ENCODE measurements around the gene CHD9. TPM values are rescaled to one million over a fixed set of nuclear protein-coding genes. Genes with fewer than 3 reads are reported as not detected.

Gene CHD9
- total and polyA plus RNA-seq, 9 of the 15 experiments (the other 6 are each of a cell fraction or from before 2014, with no cell fraction given): 29.0 to 69.3 (median 40.6) TPM

DNA sequence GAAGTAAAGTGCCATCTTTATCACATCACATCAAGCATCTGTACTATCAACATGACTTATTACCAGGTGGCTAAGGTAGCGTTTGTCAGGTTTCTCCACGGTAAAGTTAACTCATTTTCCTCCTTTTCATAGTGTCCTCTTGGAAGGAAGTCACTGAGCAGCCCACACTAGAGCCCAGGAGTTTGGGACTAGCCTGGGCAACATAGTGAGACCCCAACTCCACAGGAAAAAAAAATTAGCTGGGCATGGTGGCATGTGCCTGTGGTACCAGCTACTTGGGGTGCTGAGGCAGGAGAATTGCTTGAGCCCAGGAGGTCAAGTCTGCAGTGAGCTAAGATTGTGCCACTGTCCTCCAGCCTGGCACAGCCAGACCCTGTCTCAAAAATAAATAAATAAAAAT lies 12.9 kb downstream of the CHD9 start:
- intact Hi-C loops (cut with micrococcal nuclease): no loop called here
- H3K9me1 ChIP-seq (ENCODE audit: control insufficient read depth, insufficient read depth, low read length): no peaks in the 10 kb centered on the region
- H3K4me2 ChIP-seq (ENCODE audit: insufficient read depth, low read length): no peak overlapping the region
- ATAC-seq: no peak
- no peak for DNase-seq (ENCODE audit: extremely low read depth in 1 of 4, low spot score in 3 of 4)
- peaks cover 0 to 11% of the 10 kb centered on the region in 2 experiments; a peak in 2 of 5 replicates for H3K4me1 ChIP-seq (replicated peaks in 1 of 2; ENCODE audit: control insufficient read depth in 2 of 2, insufficient read depth in 2 of 2, low read length in 2 of 2)
- FAIRE-seq: no peak
- no TSS peak for BruUV-seq (replicated peaks)
- H3K4me3 ChIP-seq: no peak overlapping the region
- H3K36me3 ChIP-seq (ENCODE audit: control insufficient read depth, insufficient read depth, low read length): peaks cover 32% of the 10 kb centered on the region; the same call in 2 of the 3 replicates
- no peaks in the 10 kb centered on the region for H3K9me3 ChIP-seq (replicated peaks; ENCODE audit: control insufficient read depth, insufficient read depth, low read depth, low read length)
- H3K9ac ChIP-seq (ENCODE audit: insufficient read depth in 1 of 2, low read depth in 2 of 2, low read length in 2 of 2): no peak overlapping the region
- TF ChIP-seq PHF20 (IDR thresholded peaks at IDR 0.05; ENCODE audit: partially characterized antibody) (no peak), BHLHE40 (IDR thresholded peaks at IDR 0.05; ENCODE audit: low read length) (no peak), TAF7 (tag; IDR thresholded peaks at IDR 0.05) (no peak), SLC30A9 (CRISPR knock-in tag; IDR thresholded peaks at IDR 0.05) (no peak), SMARCB1 (IDR thresholded peaks at IDR 0.05; ENCODE audit: insufficient read length, low read depth) (no peak), IRF2 (CRISPR knock-in tag; IDR thresholded peaks at IDR 0.05) (no peak), KHSRP (IDR thresholded peaks at IDR 0.05) (no peak), CHCHD3 (CRISPR knock-in tag; IDR thresholded peaks at IDR 0.05) (no peak), NRF1 (conservative IDR thresholded peaks at IDR 0.05 in 1 of 2, IDR thresholded peaks at IDR 0.05 in 1 of 2) (no peak), GATAD2B (IDR thresholded peaks at IDR 0.05; ENCODE audit: borderline replicate concordance) (no peak), ZKSCAN1 (IDR thresholded peaks at IDR 0.05; ENCODE audit: low read depth, low read length) (no peak)
- TF ChIP-seq, protein P1, sequence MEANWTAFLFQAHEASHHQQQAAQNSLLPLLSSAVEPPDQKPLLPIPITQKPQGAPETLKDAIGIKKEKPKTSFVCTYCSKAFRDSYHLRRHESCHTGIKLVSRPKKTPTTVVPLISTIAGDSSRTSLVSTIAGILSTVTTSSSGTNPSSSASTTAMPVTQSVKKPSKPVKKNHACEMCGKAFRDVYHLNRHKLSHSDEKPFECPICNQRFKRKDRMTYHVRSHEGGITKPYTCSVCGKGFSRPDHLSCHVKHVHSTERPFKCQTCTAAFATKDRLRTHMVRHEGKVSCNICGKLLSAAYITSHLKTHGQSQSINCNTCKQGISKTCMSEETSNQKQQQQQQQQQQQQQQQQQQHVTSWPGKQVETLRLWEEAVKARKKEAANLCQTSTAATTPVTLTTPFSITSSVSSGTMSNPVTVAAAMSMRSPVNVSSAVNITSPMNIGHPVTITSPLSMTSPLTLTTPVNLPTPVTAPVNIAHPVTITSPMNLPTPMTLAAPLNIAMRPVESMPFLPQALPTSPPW (CRISPR knock-in tag; IDR thresholded peaks at IDR 0.05): no peak
- H2AFZ ChIP-seq (ENCODE audit: low read depth, low read length): no peak overlapping the region
- H3K79me2 ChIP-seq (ENCODE audit: control insufficient read depth, insufficient read depth, low read length): peaks cover 86% of the 10 kb centered on the region
- H3K27ac ChIP-seq (ENCODE audit: extremely low read depth, low read depth, low read length): no peak overlapping the region
- ChIA-PET POLR2A (no interaction called here), CTCF (ENCODE audit: low intra/inter-chr PET ratio) (no interaction called here)
- no peaks in the 10 kb centered on the region for H4K20me1 ChIP-seq (replicated peaks; ENCODE audit: control insufficient read depth, insufficient read depth, low read length)
- in situ Hi-C loops (cut with MboI): no loop called here
- H3K27me3 ChIP-seq (ENCODE audit: control insufficient read depth in 2 of 2, insufficient read depth in 2 of 2, low read length in 2 of 2): no peaks in the 10 kb centered on the region
- WGBS (ENCODE audit: insufficient coverage, low coverage, missing lambda C conversion rate): 67% methylated on average over 2 of the region's 2 CpGs
